Lower leg skin (tissue), 4 donors: ENCODE data around the gene PLK5. TPM values are rescaled to one million over a fixed set of nuclear protein-coding genes. Genes with fewer than 3 reads are reported as not detected.
"Not testable (repeated sequence)": the region's sequence is repeated elsewhere in the genome, so short reads cannot be mapped to it uniquely, and the experiment has no call there.

Experiments used
- DNase-seq, 2 donors: peaks; one replicate each; pipeline ENCODE4 v3.0.0-alpha.2; 2019; ENCODE audit warnings: low spot score in 2 of 2
- H3K4me3 ChIP-seq: fragments of 200-600 bp; sonication (generic); 2 replicates; pipeline ENCODE4 v1.5.1; 2017; ENCODE audit warnings: mild to moderate bottlenecking, low read depth; ENCODE audit not compliant: poor library complexity, severe bottlenecking
- CTCF ChIP-seq, 3 donors: fragments of 450-650 bp; IDR thresholded peaks; one replicate each; pipeline ENCODE4 v1.5.1; 2016; ENCODE audit warnings: antibody characterized with exemption in 3 of 3, mild to moderate bottlenecking in 3 of 3, moderate library complexity in 2 of 3
- POLR2A ChIP-seq, 2 donors: fragments of 450-650 bp; IDR thresholded peaks; one replicate each; pipeline ENCODE4 v1.6.1; 2016 to 2017; ENCODE audit warnings: antibody characterized with exemption in 2 of 2, mild to moderate bottlenecking in 1 of 2, moderate library complexity in 1 of 2
- WGBS, 2 donors: methylation state at CpG; one replicate each; pipeline ENCODE4 v1.1.5; 2018; 5-methylcytosine and 5-hydroxymethylcytosine counted together
- intact Hi-C: fragments of 100-400 bp; cut with DNase I; formaldehyde crosslinking; loops from one replicate; pipeline ENCODE4 v1.15.0; 2023; ENCODE audit warnings: low total_unique reads
- total RNA-seq, 4 donors: library from RNA; depleted of rRNA; stranded (reverse); fragments of >200 nt; gene quantifications; one replicate each; pipeline ENCODE4 v1.1.0, GENCODE V29; 2016

PLK5 gene
- under 1 TPM in 2 of 4 donors, not detected in 2; 0.23 to 0.84 TPM for total RNA-seq

- no peak within 1 kb of the TSS for H3K4me3 ChIP-seq
- WGBS, 2 donors: 13 to 25% methylated on average over 20 to 40 of the region's 92 CpGs
- no peak for TF ChIP-seq POLR2A (IDR thresholded peaks at IDR 0.05)
- no peak for DNase-seq
- intact Hi-C loops: no loop called here
Observed at GRCh38 chr19:1523412-1524286, at the start of gene PLK5. TSS of gene PLK5 (plus strand) at chr19:1524077. CDS start at chr19:1526997, 2,920 bp downstream.

- WGBS, 2 donors: 87% methylated on average over 14 to 24 of the region's 26 CpGs
- TF ChIP-seq POLR2A (IDR thresholded peaks at IDR 0.05): no peak
- TF ChIP-seq CTCF (IDR thresholded peaks at IDR 0.05): no peak
- no peak for DNase-seq
- intact Hi-C loops: no loop called here
- no peak overlapping the region for H3K4me3 ChIP-seq
Observed at GRCh38 chr19:1474765-1475351, 49.0 kb upstream of the PLK5 start.

GRCh38 chr19:1475751-1476437, 48.0 kb upstream of the PLK5 start:
- DNase-seq: no peak
- no peak for TF ChIP-seq CTCF (IDR thresholded peaks at IDR 0.05)
- no peak for TF ChIP-seq POLR2A (IDR thresholded peaks at IDR 0.05)
- intact Hi-C loops: no loop called here
- WGBS, 2 donors: 91 to 94% methylated on average over 24 to 30 of the region's 31 CpGs
- H3K4me3 ChIP-seq: no peak overlapping the region

- WGBS, 2 donors: 83 to 89% methylated on average over 9 of the region's 9 CpGs
- not testable (repeated sequence) for DNase-seq
Observed at GRCh38 chr19:1477056-1477455, 46.8 kb upstream of the PLK5 start.

GRCh38 chr19:1478934-1479707, 44.8 kb upstream of the PLK5 start, which contains the start of gene C19orf25:
TSS of gene C19orf25 (minus strand) at chr19:1479215. CDS start at chr19:1478903, 312 bp downstream.
- WGBS, 2 donors: 1% methylated on average over 44 to 53 of the region's 71 CpGs

More at GRCh38 chr19:1477056-1477455, 46.8 kb upstream of the PLK5 start:
- H3K4me3 ChIP-seq, intact Hi-C loops: not testable (repeated sequence)

More at GRCh38 chr19:1478934-1479707, 44.8 kb upstream of the PLK5 start, which contains the start of gene C19orf25:
- DNase-seq: peak; percentile 93 to 99
- intact Hi-C loops: no loop called here
- H3K4me3 ChIP-seq: peak within 1 kb of the TSS; percentile 81
- no peak for TF ChIP-seq POLR2A (IDR thresholded peaks at IDR 0.05)
- TF ChIP-seq CTCF (IDR thresholded peaks at IDR 0.05): no peak
